ENCODE results near the gene OTUD5. TPM values are rescaled to one million over a fixed set of nuclear protein-coding genes. Genes with fewer than 3 reads are reported as not detected.

The OTUD5 gene
- total and polyA plus RNA-seq, 2 of the 13 experiments (the other 11 are each of a cell fraction or from before 2014, with no cell fraction given) = 18.4 to 42.2 TPM

GRCh38 chrX:48911412-48912182 is 45.8 kb downstream of the OTUD5 start, which contains the start of gene SLC35A2 (continued):
- TF ChIP-seq, protein P1, sequence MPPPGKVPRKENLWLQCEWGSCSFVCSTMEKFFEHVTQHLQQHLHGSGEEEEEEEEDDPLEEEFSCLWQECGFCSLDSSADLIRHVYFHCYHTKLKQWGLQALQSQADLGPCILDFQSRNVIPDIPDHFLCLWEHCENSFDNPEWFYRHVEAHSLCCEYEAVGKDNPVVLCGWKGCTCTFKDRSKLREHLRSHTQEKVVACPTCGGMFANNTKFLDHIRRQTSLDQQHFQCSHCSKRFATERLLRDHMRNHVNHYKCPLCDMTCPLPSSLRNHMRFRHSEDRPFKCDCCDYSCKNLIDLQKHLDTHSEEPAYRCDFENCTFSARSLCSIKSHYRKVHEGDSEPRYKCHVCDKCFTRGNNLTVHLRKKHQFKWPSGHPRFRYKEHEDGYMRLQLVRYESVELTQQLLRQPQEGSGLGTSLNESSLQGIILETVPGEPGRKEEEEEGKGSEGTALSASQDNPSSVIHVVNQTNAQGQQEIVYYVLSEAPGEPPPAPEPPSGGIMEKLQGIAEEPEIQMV (CRISPR knock-in tag; IDR thresholded peaks at IDR 0.05; ENCODE audit: low read depth) = no peak
- TF ChIP-seq SRSF1 (optimal IDR thresholded peaks at IDR 0.05; ENCODE audit: low read depth, low read length) = peak; percentile 75
- TF ChIP-seq SCMH1 (CRISPR knock-in tag; IDR thresholded peaks at IDR 0.05; ENCODE audit: borderline replicate concordance) = no peak
- peak; percentile 22; the same call in 1 of the 2 replicates for TF ChIP-seq ZFY (CRISPR knock-in tag; IDR thresholded peaks at IDR 0.05)
- TF ChIP-seq TP53 (CRISPR knock-in tag; conservative IDR thresholded peaks at IDR 0.05) = no peak; the same call in 1 of the 2 replicates
- no peak for TF ChIP-seq FOSL1 (CRISPR knock-in tag; IDR thresholded peaks at IDR 0.05; ENCODE audit: borderline replicate concordance)
- 0 out of 2 replicates have a peak, but pooled peaks have one; percentile 33 for TF ChIP-seq GFI1 (CRISPR knock-in tag; IDR thresholded peaks at IDR 0.05; ENCODE audit: borderline replicate concordance)
- TF ChIP-seq, protein P2, sequence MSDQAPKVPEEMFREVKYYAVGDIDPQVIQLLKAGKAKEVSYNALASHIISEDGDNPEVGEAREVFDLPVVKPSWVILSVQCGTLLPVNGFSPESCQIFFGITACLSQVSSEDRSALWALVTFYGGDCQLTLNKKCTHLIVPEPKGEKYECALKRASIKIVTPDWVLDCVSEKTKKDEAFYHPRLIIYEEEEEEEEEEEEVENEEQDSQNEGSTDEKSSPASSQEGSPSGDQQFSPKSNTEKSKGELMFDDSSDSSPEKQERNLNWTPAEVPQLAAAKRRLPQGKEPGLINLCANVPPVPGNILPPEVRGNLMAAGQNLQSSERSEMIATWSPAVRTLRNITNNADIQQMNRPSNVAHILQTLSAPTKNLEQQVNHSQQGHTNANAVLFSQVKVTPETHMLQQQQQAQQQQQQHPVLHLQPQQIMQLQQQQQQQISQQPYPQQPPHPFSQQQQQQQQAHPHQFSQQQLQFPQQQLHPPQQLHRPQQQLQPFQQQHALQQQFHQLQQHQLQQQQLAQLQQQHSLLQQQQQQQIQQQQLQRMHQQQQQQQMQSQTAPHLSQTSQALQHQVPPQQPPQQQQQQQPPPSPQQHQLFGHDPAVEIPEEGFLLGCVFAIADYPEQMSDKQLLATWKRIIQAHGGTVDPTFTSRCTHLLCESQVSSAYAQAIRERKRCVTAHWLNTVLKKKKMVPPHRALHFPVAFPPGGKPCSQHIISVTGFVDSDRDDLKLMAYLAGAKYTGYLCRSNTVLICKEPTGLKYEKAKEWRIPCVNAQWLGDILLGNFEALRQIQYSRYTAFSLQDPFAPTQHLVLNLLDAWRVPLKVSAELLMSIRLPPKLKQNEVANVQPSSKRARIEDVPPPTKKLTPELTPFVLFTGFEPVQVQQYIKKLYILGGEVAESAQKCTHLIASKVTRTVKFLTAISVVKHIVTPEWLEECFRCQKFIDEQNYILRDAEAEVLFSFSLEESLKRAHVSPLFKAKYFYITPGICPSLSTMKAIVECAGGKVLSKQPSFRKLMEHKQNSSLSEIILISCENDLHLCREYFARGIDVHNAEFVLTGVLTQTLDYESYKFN (CRISPR knock-in tag; conservative IDR thresholded peaks at IDR 0.05) = peak; percentile 22; the same call in 1 of the 2 replicates
- no peak for TF ChIP-seq ZNF710 (CRISPR knock-in tag; IDR thresholded peaks at IDR 0.05; ENCODE audit: borderline replicate concordance)
- no peak for TF ChIP-seq ZNF776 (CRISPR knock-in tag; IDR thresholded peaks at IDR 0.05)
- no peak for TF ChIP-seq HOXA9 (CRISPR knock-in tag; IDR thresholded peaks at IDR 0.05; ENCODE audit: borderline replicate concordance)
- TF ChIP-seq ZC3H13 (CRISPR knock-in tag; IDR thresholded peaks at IDR 0.05) = peak; percentile 69; the same call in 1 of the 2 replicates
- no peak for TF ChIP-seq SALL2 (CRISPR knock-in tag; IDR thresholded peaks at IDR 0.05)
- TF ChIP-seq ZNF451 (CRISPR knock-in tag; IDR thresholded peaks at IDR 0.05) = no peak
- TF ChIP-seq IKZF1 (IDR thresholded peaks at IDR 0.05) = no peak
- no peak for TF ChIP-seq THYN1 (CRISPR knock-in tag; IDR thresholded peaks at IDR 0.05; ENCODE audit: borderline replicate concordance, low read depth)
- 0 out of 2 replicates have a peak, but pooled peaks have one; percentile 54 for TF ChIP-seq ZNF619 (CRISPR knock-in tag; IDR thresholded peaks at IDR 0.05)
